H1 (cell line): ENCODE data around the gene FADS2. TPM values are rescaled to one million over a fixed set of nuclear protein-coding genes. Genes with fewer than 3 reads are reported as not detected.

ENCODE experiments used
- CTCF ChIA-PET: fragments of 300-600 bp; sonication (Branson Sonifier 250); formaldehyde crosslinking; loops from one replicate; lab custom pipeline; 2021; ENCODE audit not compliant: partially characterized antibody; lab: Charles Lee
- POLR2A ChIA-PET: fragments of 300-600 bp; sonication (Branson Sonifier 250); formaldehyde crosslinking; loops from one replicate; lab custom pipeline; 2021; ENCODE audit warnings: inconsistent platforms; ENCODE audit not compliant: partially characterized antibody; lab: Charles Lee
- DNase-seq, 2 experiments: peaks; one replicate each; pipeline versions ENCODE4 v3.0.0 to v3.0.0-alpha.2; 2010 to 2022; ENCODE audit warnings: low spot score in 2 of 2, low read depth in 1 of 2, mixed read lengths in 1 of 2
- FAIRE-seq: peaks from 2 replicates; lab custom pipeline; 2011; peaks lifted over from hg19 to GRCh38; lab: Jason Lieb, UNC
- H2AFZ ChIP-seq: 2 replicates; pipeline ENCODE4 v1.8.1; 2012; ENCODE audit warnings: low read length, inconsistent platforms
- H2AK5ac ChIP-seq: 2 replicates; pipeline ENCODE4 v1.6.1; 2013; ENCODE audit warnings: low read depth, low read length
- H2BK120ac ChIP-seq: replicated peaks from 2 replicates; pipeline ENCODE3; 2013; ENCODE audit warnings: low read depth, low read length, inconsistent platforms
- H2BK12ac ChIP-seq: 2 replicates; pipeline ENCODE4 v1.6.1; 2013; ENCODE audit warnings: low read depth, low read length
- H2BK15ac ChIP-seq: 2 replicates; pipeline ENCODE4 v1.6.1; 2013; ENCODE audit warnings: low read length
- H2BK20ac ChIP-seq: 2 replicates; pipeline ENCODE4 v1.6.1; 2013; ENCODE audit warnings: low read length
- H2BK5ac ChIP-seq: 2 replicates; pipeline ENCODE4 v1.6.1; 2013; ENCODE audit warnings: low read depth, low read length
- H3K14ac ChIP-seq: 2 replicates; pipeline ENCODE4 v1.6.1; 2013; ENCODE audit warnings: inconsistent platforms; ENCODE audit not compliant: insufficient read length
- H3K18ac ChIP-seq: 2 replicates; pipeline ENCODE4 v1.6.1; 2013; ENCODE audit warnings: low read length; ENCODE audit errors: extremely low read depth
- H3K23ac ChIP-seq: 2 replicates; pipeline ENCODE4 v1.6.1; 2013; ENCODE audit warnings: inconsistent platforms; ENCODE audit not compliant: insufficient read length
- H3K23me2 ChIP-seq: 2 replicates; pipeline ENCODE4 v1.6.1; 2013; ENCODE audit warnings: low read depth, low read length
- H3K27ac ChIP-seq: 2 replicates; pipeline ENCODE4 v1.6.1; 2011; ENCODE audit warnings: low read depth, low read length, inconsistent platforms
- H3K27me3 ChIP-seq, 4 experiments: replicated peaks in 1 of 4; 1 replicate in 1 of 4; 2 replicates in 3 of 4; pipeline versions ENCODE4 v1.6.1 to v1.8.1; 2011 to 2013; ENCODE audit warnings: low read length in 3 of 4, mild to moderate bottlenecking in 3 of 4, inconsistent platforms in 2 of 4, mixed read lengths in 2 of 4, moderate library complexity in 1 of 4; ENCODE audit not compliant: control insufficient read depth in 3 of 4, insufficient read depth in 3 of 4; ENCODE audit errors: extremely low read depth in 1 of 4
- H3K36me3 ChIP-seq, 4 experiments: 2 replicates each; pipeline versions ENCODE4 v1.6.1 to v1.8.1; 2011 to 2013; ENCODE audit warnings: mild to moderate bottlenecking in 4 of 4, low read length in 3 of 4, moderate library complexity in 2 of 4, control low read depth in 1 of 4, inconsistent platforms in 1 of 4; ENCODE audit not compliant: insufficient read depth in 4 of 4, control insufficient read depth in 2 of 4
- H3K4ac ChIP-seq: replicated peaks from 2 replicates; pipeline ENCODE3; 2013; ENCODE audit warnings: low read length, low read depth, mixed read lengths, inconsistent platforms; ENCODE audit not compliant: insufficient read length
- H3K4me1 ChIP-seq, 4 experiments: replicated peaks in 1 of 4; 1 replicate in 1 of 4; 2 replicates in 3 of 4; pipeline versions ENCODE4 v1.6.1 to v1.8.1; 2011 to 2013; ENCODE audit warnings: low read length in 3 of 4, inconsistent platforms in 2 of 4, mixed read lengths in 1 of 4; ENCODE audit not compliant: insufficient read depth in 4 of 4, control insufficient read depth in 3 of 4
- H3K4me2 ChIP-seq, 2 experiments: 2 replicates each; pipeline versions ENCODE4 v1.6.1 to v1.8.1; 2011 to 2013; ENCODE audit warnings: low read depth in 2 of 2, low read length in 2 of 2, control low read depth in 1 of 2, inconsistent platforms in 1 of 2, mild to moderate bottlenecking in 1 of 2; ENCODE audit not compliant: insufficient read depth in 1 of 2
- H3K4me3 ChIP-seq, 4 experiments: fragments of 200-600, 300-600 bp in 1 of 4; sonication (generic), shearing (Covaris generic), sonication (Bioruptor Twin) in 1 of 4; 2 replicates each; pipeline versions ENCODE4 v1.5.1 to v1.8.1; 2011 to 2016; ENCODE audit warnings: low read length in 4 of 4, low read depth in 3 of 4, control low read depth in 2 of 4, inconsistent platforms in 2 of 4, mild to moderate bottlenecking in 2 of 4, mixed read lengths in 1 of 4, moderate library complexity in 1 of 4; ENCODE audit not compliant: insufficient read depth in 2 of 4; ENCODE audit errors: extremely low read depth in 1 of 4
- H3K56ac ChIP-seq: replicated peaks from 2 replicates; pipeline ENCODE3; 2013; ENCODE audit warnings: low read depth, mild to moderate bottlenecking, mixed read lengths, low read length, inconsistent platforms; ENCODE audit not compliant: insufficient read length
- H3K79me1 ChIP-seq: 2 replicates; pipeline ENCODE4 v1.6.1; 2013; ENCODE audit warnings: low read depth, low read length, control low read depth
- H3K79me2 ChIP-seq, 2 experiments: 2 replicates each; pipeline versions ENCODE4 v1.6.1 to v1.8.1; 2012 to 2013; ENCODE audit warnings: low read length in 2 of 2, mild to moderate bottlenecking in 2 of 2, inconsistent platforms in 1 of 2; ENCODE audit not compliant: insufficient read depth in 2 of 2, control insufficient read depth in 1 of 2
- H3K9ac ChIP-seq, 4 experiments: replicated peaks in 1 of 4; 1 replicate in 1 of 4; 2 replicates in 3 of 4; pipeline versions ENCODE4 v1.6.1 to v1.8.1; 2011 to 2013; ENCODE audit warnings: low read depth in 3 of 4, low read length in 3 of 4, control low read depth in 2 of 4, mild to moderate bottlenecking in 2 of 4, moderate library complexity in 2 of 4, inconsistent platforms in 1 of 4; ENCODE audit errors: extremely low read depth in 1 of 4
- H3K9me3 ChIP-seq, 2 experiments: 2 replicates each; pipeline versions ENCODE4 v1.6.1 to v1.8.1; 2012 to 2013; ENCODE audit warnings: mild to moderate bottlenecking in 2 of 2, moderate library complexity in 2 of 2, control low read depth in 1 of 2, inconsistent platforms in 1 of 2, low read depth in 1 of 2, low read length in 1 of 2, mixed read lengths in 1 of 2; ENCODE audit not compliant: insufficient read depth in 2 of 2
- H4K20me1 ChIP-seq, 2 experiments: replicated peaks in 1 of 2; 2 replicates each; pipeline versions ENCODE3 to v1.8.1; 2011 to 2013; ENCODE audit warnings: inconsistent platforms in 2 of 2, low read length in 2 of 2, mild to moderate bottlenecking in 1 of 2; ENCODE audit not compliant: insufficient read depth in 2 of 2, control insufficient read depth in 1 of 2
- H4K5ac ChIP-seq: 2 replicates; pipeline ENCODE4 v1.6.1; 2013; ENCODE audit warnings: low read length, low read depth, mixed read lengths, inconsistent platforms; ENCODE audit not compliant: insufficient read length
- H4K8ac ChIP-seq: 2 replicates; pipeline ENCODE4 v1.8.0; 2013; ENCODE audit warnings: mild to moderate bottlenecking, moderate library complexity, low read length, inconsistent platforms; ENCODE audit not compliant: insufficient read depth; ENCODE audit errors: extremely low read depth
- H4K91ac ChIP-seq: replicated peaks from 2 replicates; pipeline ENCODE3; 2013; ENCODE audit warnings: low read length, mixed read lengths, inconsistent platforms; ENCODE audit not compliant: insufficient read length
- BACH1 ChIP-seq: IDR thresholded peaks from 2 replicates; pipeline ENCODE4 v1.6.1; 2012; ENCODE audit warnings: low read length, improper control_type of control experiment
- BCL11A ChIP-seq, 2 experiments: IDR thresholded peaks; one replicate each; pipeline ENCODE4 v1.6.1; 2011; ENCODE audit warnings: low read depth in 2 of 2, low read length in 2 of 2, mild to moderate bottlenecking in 2 of 2
- BRCA1 ChIP-seq: IDR thresholded peaks from 2 replicates; pipeline ENCODE4 v1.6.1; 2012; ENCODE audit warnings: low read depth, low read length, improper control_type of control experiment
- CBX5 ChIP-seq: fragments of 300-800, 300-1000 bp; sonication (generic); IDR thresholded peaks from 2 replicates; pipeline ENCODE4 v1.7.1; 2016; ENCODE audit warnings: antibody characterized with exemption, low read length, low read depth
- GTF2F1 ChIP-seq: IDR thresholded peaks from 2 replicates; pipeline ENCODE4 v1.6.1; 2012; ENCODE audit warnings: low read depth, low read length, improper control_type of control experiment, borderline replicate concordance
- JUN ChIP-seq: IDR thresholded peaks from 2 replicates; pipeline ENCODE4 v1.6.1; 2011; ENCODE audit warnings: low read depth, mild to moderate bottlenecking, improper control_type of control experiment, low read length
- POLR2A ChIP-seq, 2 experiments: IDR thresholded peaks; 1 replicate in 1 of 2; 2 replicates in 1 of 2; pipeline ENCODE4 v1.6.1; 2011; ENCODE audit warnings: low read depth in 2 of 2, low read length in 2 of 2, mild to moderate bottlenecking in 2 of 2; ENCODE audit errors: control extremely low read depth in 1 of 2
- RBBP5 ChIP-seq: IDR thresholded peaks from 2 replicates; pipeline ENCODE4 v1.7.1; 2012; ENCODE audit warnings: low read depth, mild to moderate bottlenecking, inconsistent platforms, low read length, moderate library complexity, borderline replicate concordance
- RXRA ChIP-seq: IDR thresholded peaks from 2 replicates; pipeline ENCODE4 v1.6.1; 2011; ENCODE audit warnings: low read depth, mild to moderate bottlenecking, low read length, moderate library complexity; ENCODE audit not compliant: insufficient read depth
- SIRT6 ChIP-seq: IDR thresholded peaks from one replicate; pipeline ENCODE4 v1.7.1; 2012; ENCODE audit warnings: low read length, inconsistent platforms
- SP1 ChIP-seq: IDR thresholded peaks from 2 replicates; pipeline ENCODE4 v1.6.1; 2011; ENCODE audit warnings: low read depth, low read length
- SP2 ChIP-seq: IDR thresholded peaks from 2 replicates; pipeline ENCODE4 v1.6.1; 2012; ENCODE audit warnings: mild to moderate bottlenecking, low read length, inconsistent platforms
- TBP ChIP-seq: IDR thresholded peaks from 2 replicates; pipeline ENCODE4 v1.6.1; 2011; ENCODE audit warnings: low read depth, low read length, improper control_type of control experiment
- TCF12 ChIP-seq: IDR thresholded peaks from 2 replicates; pipeline ENCODE4 v1.6.1; 2011; ENCODE audit warnings: low read depth, mild to moderate bottlenecking, low read length
- TEAD4 ChIP-seq: IDR thresholded peaks from 2 replicates; pipeline ENCODE4 v1.6.1; 2012; ENCODE audit warnings: low read depth, low read length, inconsistent platforms, mixed read lengths
- YY1 ChIP-seq: IDR thresholded peaks from 2 replicates; pipeline ENCODE4 v1.6.1; 2011; ENCODE audit warnings: low read depth, mild to moderate bottlenecking, low read length
- WGBS, 2 experiments: shearing (Covaris generic) in 1 of 2; methylation state at CpG; one replicate each; pipeline versions ENCODE4 v1.1.6 to v1.1.7; 2013 to 2015; ENCODE audit warnings: low lambda C conversion rate in 2 of 2, mixed read lengths in 2 of 2, inconsistent platforms in 1 of 2, low coverage in 1 of 2, missing lambda C conversion rate in 1 of 2; ENCODE audit not compliant: insufficient replicate concordance in 2 of 2, insufficient coverage in 1 of 2, insufficient read length in 1 of 2; ENCODE audit errors: extremely low coverage in 1 of 2, missing lambda C conversion rate in 1 of 2; 5-methylcytosine and 5-hydroxymethylcytosine counted together
- polyA plus RNA-seq, 7 experiments: library from polyadenylated mRNA; depleted of rRNA in 3 of 7; stranded (reverse) in 5 of 7; unstranded in 2 of 7; fragments of >200 nt in 5 of 7; fragments of 200-250 nt in 2 of 7; gene quantifications; 1 replicate in 5 of 7; 2 replicates in 1 of 7; 4 replicates in 1 of 7; pipeline versions ENCODE4 v1.2.1 to v1.2.3, GENCODE V29; 2011 to 2013; ENCODE audit warnings: missing spikeins in 2 of 7, mixed read lengths in 2 of 7
- total RNA-seq: library from RNA; stranded (reverse); fragmentation: NEBNext Ultra II Directional; extraction: Animal tissue kit (Norgen Biotek cat#: 25700); gene quantifications from 2 replicates; pipeline ENCODE4 v1.2.1, GENCODE V29; 2021

Gene FADS2
- total and polyA plus RNA-seq, 2 of the 8 experiments (the other 6 are each of a cell fraction or from before 2014, with no cell fraction given), result 499 to 701 TPM

- peaks cover 0 to 4% (median 0%) of the 10 kb centered on the region in 4 experiments; a peak in 1 of 8 replicates for H3K36me3 ChIP-seq
- peaks cover 0 to 16% (median 8%) of the 10 kb centered on the region in 4 experiments for H3K4me1 ChIP-seq
- no peak overlapping the region for H3K56ac ChIP-seq
- H3K9me3 ChIP-seq, result no peaks in the 10 kb centered on the region
- no peak overlapping the region for H2BK20ac ChIP-seq
- no peak overlapping the region for H3K4me2 ChIP-seq
- no peak overlapping the region for H3K4ac ChIP-seq
- H4K91ac ChIP-seq, result no peak overlapping the region
- H3K27me3 ChIP-seq, result no peaks in the 10 kb centered on the region
- 95% methylated on average over 6 of the region's 6 CpGs; no CpG with 5 or more reads in 1 of the 2 experiments for WGBS, 2 experiments
- no peak overlapping the region for H3K14ac ChIP-seq
- FAIRE-seq (no peak), DNase-seq (no peak)
- no peak overlapping the region for H3K27ac ChIP-seq
- no peak overlapping the region for H2BK5ac ChIP-seq
- no peak overlapping the region for H3K23ac ChIP-seq
- no peak overlapping the region for H3K9ac ChIP-seq
- H4K5ac ChIP-seq, result no peak overlapping the region
- no peak overlapping the region for H2BK120ac ChIP-seq
- no peaks in the 10 kb centered on the region for H3K79me2 ChIP-seq
- no peak overlapping the region; the same call in 1 of the 2 replicates for H4K8ac ChIP-seq
- no peak overlapping the region for H3K18ac ChIP-seq
- H2BK12ac ChIP-seq, result no peak overlapping the region
- no peak overlapping the region for H2BK15ac ChIP-seq
- no peaks in the 10 kb centered on the region; the same call in 1 of the 2 replicates for H3K79me1 ChIP-seq
- POLR2A ChIA-PET, result interaction anchor here (0.6 to 4.1 kb wide), 8 partner anchors 9 to 116 kb away, joined by 3 to 15 read pairs (median 6); partner anchors contain the start of genes FADS1, FADS2 and FTH1
- no peak overlapping the region for H2AK5ac ChIP-seq
- H3K23me2 ChIP-seq, result no peaks in the 10 kb centered on the region
- H3K4me3 ChIP-seq, result no peak overlapping the region
- H4K20me1 ChIP-seq, result peaks cover 0 to 7% of the 10 kb centered on the region in 2 experiments
- TF ChIP-seq SP1 (no peak), BCL11A (IDR thresholded peaks at IDR 0.05; ENCODE audit: low read depth in 2 of 2, low read length in 2 of 2) (no peak), TCF12 (no peak), SP2 (no peak), CBX5 (no peak), BRCA1 (no peak), JUN (no peak), POLR2A (IDR thresholded peaks at IDR 0.05; ENCODE audit: control extremely low read depth in 1 of 2, low read depth in 2 of 2, low read length in 2 of 2) (no peak), GTF2F1 (no peak), RBBP5 (no peak), YY1 (no peak), TEAD4 (no peak), RXRA (no peak), BACH1 (no peak), SIRT6 (no peak), TBP (no peak)
- CTCF ChIA-PET, result interaction anchor here (0.7 to 13.5 kb wide), 10 partner anchors 9 to 443 kb away, joined by 3 to 172 read pairs (median 10); no protein-coding TSS in a partner anchor
- H2AFZ ChIP-seq, result no peak overlapping the region
Measured at GRCh38 chr11:61880454-61880853, 52.4 kb downstream of the FADS2 start.
